CD4-positive, alpha-beta T cell treated with Interleukin-17A for 1 hour (primary cell): ENCODE data around the gene FBXL7.

ENCODE experiments used
- DNase-seq: peaks from one replicate; pipeline ENCODE4 v3.0.0-alpha.2; 2020

The FBXL7 gene

DNA sequence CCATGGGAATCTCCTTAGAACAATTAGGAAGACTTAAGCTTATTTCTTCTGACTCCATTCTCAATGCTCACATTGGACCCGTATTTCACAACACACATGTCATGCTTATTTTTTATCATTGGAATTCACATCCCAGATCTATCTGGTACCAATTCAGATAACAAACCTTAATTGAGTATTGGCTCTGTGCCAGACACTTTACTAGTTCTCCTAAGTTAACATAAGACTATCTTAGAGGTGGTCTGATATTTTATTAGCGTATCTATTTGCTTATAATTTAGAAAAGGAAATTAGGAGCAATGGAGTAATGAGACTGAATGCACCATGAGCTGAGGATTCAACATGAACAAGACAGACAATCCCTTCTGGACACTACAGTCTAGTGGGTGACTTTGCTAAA, 45.1 kb downstream of the FBXL7 start:
- DNase-seq: no peak

- no peak for DNase-seq
Measured at GRCh38 chr5:15547261-15547839, 47.4 kb downstream of the FBXL7 start.

- DNase-seq: no peak
Measured at GRCh38 chr5:15549961-15550360, 50.0 kb downstream of the FBXL7 start.

GRCh38 chr5:15550502-15551112, 50.6 kb downstream of the FBXL7 start:
- DNase-seq: no peak

GRCh38 chr5:15551113-15551504, 51.1 kb downstream of the FBXL7 start:
- no peak for DNase-seq

- DNase-seq: no peak
Measured at GRCh38 chr5:15554542-15554941, 54.6 kb downstream of the FBXL7 start.

GRCh38 chr5:15555176-15555575, 55.2 kb downstream of the FBXL7 start:
- DNase-seq: no peak

DNA sequence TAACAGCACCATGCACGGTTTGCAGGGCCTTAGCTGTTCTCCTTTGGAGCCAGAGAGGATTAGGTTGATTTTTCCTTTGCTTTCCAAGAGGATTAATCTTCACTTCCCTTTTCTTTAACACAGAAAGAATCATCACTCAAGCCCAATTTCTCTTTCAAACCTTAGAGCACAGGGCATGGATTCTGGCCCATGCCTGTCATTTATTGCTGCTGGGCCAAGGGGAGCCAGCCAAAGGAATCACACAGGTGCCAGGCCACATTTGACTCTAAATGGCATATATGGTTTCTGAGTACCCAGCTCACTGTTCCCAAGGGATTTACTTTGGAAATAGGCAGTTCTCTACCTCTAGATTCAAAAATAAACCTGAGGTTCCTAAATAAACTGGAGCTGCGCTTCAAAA, 58.3 kb downstream of the FBXL7 start:
- no peak for DNase-seq

- no peak for DNase-seq
Measured at GRCh38 chr5:15558681-15559080, 58.7 kb downstream of the FBXL7 start.

DNA sequence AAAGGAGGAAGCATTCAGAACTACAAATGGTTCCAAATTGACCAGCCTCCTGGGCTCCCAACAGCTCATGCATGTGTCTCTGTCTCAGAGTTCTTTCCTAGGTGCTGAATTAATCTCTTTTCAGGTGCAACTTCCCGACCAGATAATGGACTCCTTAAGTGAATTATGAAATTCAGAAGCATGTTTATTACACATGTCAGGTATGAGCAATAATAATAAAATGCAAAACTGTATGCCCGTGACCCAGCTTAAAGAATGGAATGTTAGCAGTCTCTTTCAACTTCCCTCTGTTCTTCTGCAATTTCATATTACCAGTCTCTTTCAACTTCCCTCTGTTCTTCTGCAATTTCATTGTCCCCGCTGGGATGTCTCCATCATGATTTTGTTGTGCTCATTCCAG, 60.4 kb downstream of the FBXL7 start:
- DNase-seq: no peak

GRCh38 chr5:15564523-15564922, 64.5 kb downstream of the FBXL7 start:
- DNase-seq: no peak

DNA sequence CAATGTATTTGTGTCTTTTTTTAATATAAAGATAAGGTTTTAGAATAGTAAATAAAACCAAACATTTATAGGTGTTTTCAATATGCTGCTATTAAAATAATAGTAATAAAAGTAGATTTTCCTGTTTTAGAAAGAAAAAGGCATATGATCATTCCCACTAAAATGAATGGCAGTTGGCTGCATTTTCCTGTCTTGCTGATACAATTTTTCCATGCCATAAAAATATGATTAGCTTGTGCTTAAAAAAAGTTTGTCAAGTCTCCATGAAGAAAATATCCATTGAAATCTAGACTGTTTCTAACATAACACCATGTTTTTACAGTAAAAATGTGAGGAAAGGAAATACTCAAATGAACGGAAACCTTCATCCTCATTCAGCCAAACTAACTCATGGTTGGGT, 65.0 kb downstream of the FBXL7 start:
- DNase-seq: no peak

- DNase-seq: no peak
Measured at GRCh38 chr5:15566306-15566705, 66.3 kb downstream of the FBXL7 start.

DNA sequence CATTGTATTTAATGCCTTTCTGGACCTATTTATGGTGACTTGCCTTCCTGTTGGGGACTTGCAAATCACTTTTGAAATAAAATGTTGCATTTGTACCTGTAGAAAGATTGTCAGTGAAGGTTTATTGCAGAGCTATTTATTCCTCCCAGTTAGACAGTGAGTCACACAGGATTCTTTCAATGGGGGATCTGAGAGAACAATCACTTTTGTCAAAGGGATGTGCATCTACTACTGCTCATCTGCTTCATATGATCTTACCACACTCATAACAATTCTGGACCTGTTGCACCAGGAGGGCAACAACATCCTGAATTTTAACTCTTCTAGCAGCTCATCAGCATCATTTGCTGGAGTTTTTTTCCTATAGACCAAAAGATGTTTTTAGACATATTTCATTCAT, 66.8 kb downstream of the FBXL7 start:
- no peak for DNase-seq

- DNase-seq: no peak
Measured at GRCh38 chr5:15570491-15570890, 70.5 kb downstream of the FBXL7 start.

- no peak for DNase-seq
Measured at GRCh38 chr5:15571081-15571480, 71.1 kb downstream of the FBXL7 start.

- DNase-seq: no peak
Measured at GRCh38 chr5:15571618-15572017, 71.6 kb downstream of the FBXL7 start.

- DNase-seq: no peak
Measured at GRCh38 chr5:15573590-15573989, 73.6 kb downstream of the FBXL7 start.

DNA sequence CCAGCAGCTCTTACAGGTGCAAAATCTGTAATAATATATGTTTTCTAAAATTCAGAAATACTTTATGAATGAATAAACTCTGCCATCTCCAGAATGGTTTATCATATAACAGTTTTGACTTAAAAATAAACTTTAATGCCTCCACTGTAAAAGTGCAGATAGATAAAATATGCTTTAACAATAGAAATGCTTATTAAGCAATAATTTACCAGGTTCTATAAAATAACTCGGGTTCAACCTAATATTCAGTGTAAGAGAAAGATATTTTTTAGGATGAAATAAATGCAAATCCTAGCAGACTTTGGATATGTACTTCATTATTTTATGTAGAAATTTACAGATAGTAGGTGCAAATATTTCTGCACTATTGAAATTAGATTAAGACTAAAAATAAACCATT, 74.1 kb downstream of the FBXL7 start:
- no peak for DNase-seq

- no peak for DNase-seq
Measured at GRCh38 chr5:15574806-15575325, 74.9 kb downstream of the FBXL7 start.

- DNase-seq: no peak
Measured at GRCh38 chr5:15575666-15576065, 75.7 kb downstream of the FBXL7 start.

DNA sequence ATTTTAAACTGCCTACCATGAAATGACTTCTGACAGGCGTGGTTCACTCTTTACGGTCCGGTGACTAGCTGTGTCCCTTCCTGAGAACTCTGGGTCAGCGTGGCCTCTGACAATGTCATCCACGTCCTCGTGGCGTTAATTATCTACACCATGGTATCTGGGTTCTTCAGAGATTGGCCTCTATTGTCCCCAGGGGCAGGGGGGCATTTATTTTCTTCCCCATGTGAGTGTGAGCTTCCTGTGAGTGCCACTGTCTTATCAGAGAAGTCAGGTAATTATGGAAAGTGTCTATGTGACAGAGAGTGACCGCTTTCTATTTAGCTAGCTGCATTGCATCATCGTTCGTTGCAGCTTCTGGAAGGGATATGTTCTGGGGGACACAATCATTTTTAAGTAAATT, 77.2 kb downstream of the FBXL7 start:
- no peak for DNase-seq

DNA sequence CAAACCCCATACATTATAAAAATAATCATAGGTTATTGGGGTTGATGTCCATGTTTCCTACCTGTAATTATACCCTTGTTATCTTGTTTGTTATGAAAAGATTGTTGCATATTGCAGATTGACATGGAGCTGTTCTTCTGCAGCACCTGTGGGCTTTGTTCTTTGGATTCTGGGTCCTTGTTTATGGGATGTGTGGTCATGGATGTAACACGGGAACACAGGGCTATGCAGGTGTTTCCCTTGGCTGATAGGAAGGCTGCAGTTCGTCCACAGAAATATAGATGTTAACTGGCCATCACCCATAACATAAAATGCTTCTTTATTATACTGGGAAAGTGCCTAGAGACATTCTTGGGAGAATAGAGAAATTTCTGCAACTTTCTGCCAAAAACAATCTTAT, 77.9 kb downstream of the FBXL7 start:
- no peak for DNase-seq

GRCh38 chr5:15579193-15579990, 79.4 kb downstream of the FBXL7 start:
- no peak for DNase-seq
